Activated CD4-positive, alpha-beta T cell treated with anti-CD3 and anti-CD28 coated beads, Interleukin-2, amount 50 U/mL, for 16 hours (primary cell): ENCODE measurements around the gene CREB3L1.

ENCODE experiments used
- DNase-seq: peaks from one replicate; pipeline ENCODE4 v3.0.0-alpha.2; 2020

CREB3L1 gene

GRCh38 chr11:46347637-46348311 is 70.3 kb downstream of the CREB3L1 start:
- DNase-seq = no peak

GRCh38 chr11:46348566-46349401 is 71.3 kb downstream of the CREB3L1 start:
- DNase-seq = peak; percentile 84

- DNase-seq = no peak
These were observed 73.2 kb downstream of the CREB3L1 start for GRCh38 chr11:46350695-46351094.

GRCh38 chr11:46351148-46351547 is 73.7 kb downstream of the CREB3L1 start:
- no peak for DNase-seq

GRCh38 chr11:46351606-46352005 is 74.1 kb downstream of the CREB3L1 start:
- DNase-seq = no peak

DNA sequence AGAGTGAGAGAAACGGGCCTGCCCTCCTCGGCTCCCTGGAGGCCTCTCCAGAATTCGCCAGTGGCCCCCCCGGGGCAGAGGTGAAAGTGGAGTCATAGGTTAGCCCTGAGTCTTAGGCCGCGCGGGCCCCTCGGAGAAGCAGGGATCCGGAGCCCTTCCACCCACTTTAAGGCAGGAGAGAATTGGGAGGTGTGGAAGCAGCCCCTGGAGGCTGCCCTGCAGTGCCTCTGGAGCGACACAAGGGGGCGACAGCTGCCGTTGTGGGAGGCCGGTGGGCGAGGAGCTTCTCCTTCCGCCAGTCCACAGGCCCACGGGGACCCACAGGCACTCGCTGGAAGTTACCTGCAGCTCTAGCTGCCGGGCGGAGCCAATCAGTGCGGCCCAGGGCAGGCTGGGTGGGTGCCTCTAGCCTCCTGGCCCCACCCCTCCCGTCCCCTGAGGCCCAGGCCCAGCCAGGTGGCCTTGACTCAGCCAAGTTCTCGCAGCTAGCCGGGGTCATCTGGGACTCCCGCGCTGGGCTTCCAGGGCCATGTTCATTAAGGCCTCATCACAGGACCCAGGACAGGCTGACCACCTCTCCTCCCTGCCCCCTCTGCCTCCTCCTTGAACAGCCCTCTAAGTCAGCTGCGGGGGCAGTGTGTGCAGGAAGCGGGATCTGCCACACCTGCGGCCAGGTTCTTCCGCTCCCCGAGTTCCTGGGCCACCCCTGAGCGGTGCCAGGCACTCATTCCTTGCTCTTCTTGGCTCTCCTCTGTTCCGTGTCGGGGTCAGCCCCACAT is 74.8 kb downstream of the CREB3L1 start:
- DNase-seq = peak; percentile 66

GRCh38 chr11:46353698-46354097 is 76.2 kb downstream of the CREB3L1 start:
- peak; percentile 37 for DNase-seq

- no peak for DNase-seq
These were observed 79.5 kb downstream of the CREB3L1 start for GRCh38 chr11:46356924-46357482.

DNA sequence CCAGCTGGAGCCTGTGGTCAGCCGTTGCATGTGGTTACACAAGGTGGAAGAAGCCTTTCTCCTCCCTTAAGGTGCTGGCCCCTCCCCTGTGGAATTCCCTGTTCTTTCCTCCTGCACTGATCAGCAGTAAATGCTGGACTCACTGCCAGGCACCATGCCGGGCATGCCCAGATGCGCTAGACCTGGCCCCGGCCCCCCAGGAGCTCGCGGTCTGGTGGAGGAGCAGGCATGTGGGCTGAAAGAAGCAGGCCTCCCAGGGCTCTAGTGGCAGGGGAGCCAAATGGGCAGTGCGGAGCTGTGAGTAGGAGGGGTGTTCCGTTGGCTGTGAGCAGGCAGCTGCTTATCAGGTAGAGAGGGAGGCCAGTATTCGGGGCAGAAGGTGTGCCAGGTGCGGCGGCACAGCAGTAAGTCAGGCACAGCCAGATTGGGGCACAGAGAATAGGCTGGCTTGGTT is 80.0 kb downstream of the CREB3L1 start:
- no peak for DNase-seq

- no peak for DNase-seq
These were observed 82.5 kb downstream of the CREB3L1 start for GRCh38 chr11:46359953-46360352.

DNA sequence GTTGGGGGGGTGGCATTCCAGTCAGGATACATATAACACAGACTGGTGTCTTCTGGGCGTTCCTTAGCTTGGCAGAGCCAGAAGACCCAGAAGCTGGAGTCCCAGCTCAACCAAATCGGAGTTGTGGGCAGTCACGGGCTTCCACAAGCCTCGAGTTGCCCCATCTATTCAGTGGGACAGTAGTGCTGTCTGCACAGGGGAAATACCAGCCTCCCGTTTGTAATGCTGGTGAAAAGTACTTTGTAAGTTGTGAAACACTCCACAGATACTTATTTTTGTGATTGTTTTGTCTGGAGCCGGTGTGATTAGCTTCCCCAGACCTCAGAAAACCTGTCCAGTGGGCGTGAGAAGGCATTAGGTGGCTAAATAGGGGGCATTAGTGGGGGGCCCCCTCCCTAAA is 83.4 kb downstream of the CREB3L1 start:
- DNase-seq = no peak

GRCh38 chr11:46361283-46362155 is 84.1 kb downstream of the CREB3L1 start:
- peak; percentile 81 for DNase-seq

- no peak for DNase-seq
These were observed 84.9 kb downstream of the CREB3L1 start for GRCh38 chr11:46362156-46363030.

DNA sequence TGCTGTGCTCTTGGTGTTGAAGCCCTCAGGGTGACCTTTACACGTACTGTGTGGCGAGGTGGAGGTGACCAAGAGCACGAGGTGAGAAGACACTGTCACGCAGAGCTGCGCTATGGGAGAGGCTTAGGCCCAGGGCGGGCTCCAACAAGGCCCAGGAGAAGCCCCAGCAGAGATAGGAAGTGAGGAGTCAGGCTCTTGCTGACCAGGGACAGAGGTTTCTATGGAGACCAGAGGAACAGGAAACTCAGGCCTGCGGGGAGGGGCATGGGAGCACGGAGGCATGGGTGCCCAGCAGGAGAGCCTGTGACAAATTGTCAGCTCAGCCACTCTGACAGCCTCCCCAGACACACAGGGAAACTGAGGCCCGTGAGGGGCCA is 85.6 kb downstream of the CREB3L1 start:
- no peak for DNase-seq

GRCh38 chr11:46363455-46364005 is 86.1 kb downstream of the CREB3L1 start:
- DNase-seq = no peak

- DNase-seq = no peak
These were observed 86.6 kb downstream of the CREB3L1 start for GRCh38 chr11:46364056-46364455.

DNA sequence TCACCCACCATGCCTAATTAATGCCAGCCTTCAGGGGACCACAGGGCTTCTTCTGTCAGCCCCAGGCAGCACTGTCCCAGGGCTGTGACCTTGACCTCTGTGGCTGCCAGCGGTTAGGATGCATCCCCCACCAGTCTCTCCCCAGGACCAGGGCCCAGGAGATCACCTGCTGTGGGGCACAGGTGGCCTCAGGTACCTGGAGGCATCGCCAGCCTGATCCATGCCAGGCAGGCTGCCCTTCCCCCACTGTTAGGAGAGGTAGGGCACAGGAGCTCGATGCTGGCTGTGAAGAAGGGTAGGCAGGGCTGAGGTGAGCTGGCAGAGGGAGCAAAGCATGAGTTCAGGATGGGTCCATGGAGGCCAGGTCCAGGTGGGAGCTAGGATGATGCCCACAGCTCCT is 87.3 kb downstream of the CREB3L1 start:
- DNase-seq = no peak

DNA sequence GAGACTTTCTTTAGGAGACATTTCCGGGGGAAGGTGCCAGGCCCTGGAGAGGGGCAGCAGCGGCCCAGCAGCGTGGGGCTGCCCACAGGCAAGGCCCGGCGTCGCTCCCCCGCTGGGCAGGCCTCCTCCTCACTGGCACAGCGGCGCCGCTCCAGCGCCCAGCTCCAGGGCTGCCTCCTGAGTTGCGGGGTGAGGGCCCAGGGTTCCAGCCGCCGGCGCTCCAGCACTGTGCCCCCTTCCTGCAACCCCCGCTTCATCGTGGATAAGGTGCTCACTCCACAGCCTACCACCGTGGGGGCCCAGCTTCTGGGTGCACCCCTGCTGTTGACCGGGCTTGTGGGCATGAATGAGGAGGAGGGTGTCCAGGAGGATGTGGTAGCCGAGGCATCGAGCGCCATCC is 88.8 kb downstream of the CREB3L1 start:
- DNase-seq = no peak

DNA sequence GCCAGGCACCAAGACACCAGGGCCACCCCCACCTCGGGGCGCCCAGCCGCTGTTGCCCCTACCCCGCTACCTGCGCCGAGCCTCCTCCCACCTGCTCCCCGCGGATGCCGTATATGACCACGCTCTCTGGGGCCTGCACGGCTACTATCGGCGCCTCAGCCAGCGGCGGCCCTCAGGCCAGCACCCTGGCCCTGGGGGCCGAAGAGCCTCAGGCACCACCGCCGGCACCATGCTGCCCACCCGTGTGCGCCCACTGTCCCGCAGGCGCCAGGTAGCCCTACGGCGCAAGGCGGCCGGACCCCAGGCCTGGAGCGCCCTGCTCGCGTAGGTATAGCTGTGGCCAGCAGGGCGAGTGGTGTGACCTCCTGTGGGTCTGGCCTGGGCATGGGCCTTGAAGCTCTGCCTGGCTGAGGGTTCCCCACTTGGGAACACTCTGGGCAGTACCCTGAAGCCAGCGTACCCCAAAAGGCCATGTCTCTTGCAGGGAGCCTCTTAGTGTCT is 89.2 kb downstream of the CREB3L1 start:
- DNase-seq = no peak

DNA sequence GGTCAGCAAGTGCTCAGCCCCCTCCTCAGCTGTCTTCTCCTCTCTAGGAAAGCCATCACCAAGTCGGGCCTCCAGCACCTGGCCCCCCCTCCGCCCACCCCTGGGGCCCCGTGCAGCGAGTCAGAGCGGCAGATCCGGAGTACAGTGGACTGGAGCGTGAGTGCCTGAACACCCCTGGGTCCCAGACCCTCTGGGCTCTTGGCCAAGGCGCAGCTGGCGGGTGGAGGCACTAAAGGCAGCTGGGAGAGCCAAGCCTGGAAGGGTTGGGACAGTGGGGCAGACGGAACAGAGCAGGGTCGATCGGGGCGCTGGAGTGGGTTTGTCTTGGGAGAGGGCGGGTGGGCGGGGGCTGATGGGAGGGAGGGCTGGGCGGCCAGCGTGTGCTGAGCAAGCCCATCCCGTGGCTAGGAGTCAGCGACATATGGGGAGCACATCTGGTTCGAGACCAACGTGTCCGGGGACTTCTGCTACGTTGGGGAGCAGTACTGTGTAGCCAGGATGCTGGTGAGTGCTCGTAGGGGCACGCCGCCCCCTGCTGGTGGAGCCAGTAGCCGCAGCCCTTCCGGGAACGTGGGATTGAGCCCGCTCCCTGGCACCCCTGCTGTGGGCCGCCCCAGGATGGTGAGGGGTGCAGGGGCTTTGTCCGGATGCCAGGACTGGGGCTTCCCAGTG is 89.9 kb downstream of the CREB3L1 start:
- DNase-seq = peak; percentile 72
